LNCAP (cell line): ENCODE results near the gene IPO4.

ENCODE experiments used
- TF ChIP-seq, protein P1 (sequence below): fragments of 450-650 bp; IDR thresholded peaks from 2 replicates; pipeline ENCODE4 v1.5.1; 2017; ENCODE audit warnings: mild to moderate bottlenecking

Gene IPO4

DNA sequence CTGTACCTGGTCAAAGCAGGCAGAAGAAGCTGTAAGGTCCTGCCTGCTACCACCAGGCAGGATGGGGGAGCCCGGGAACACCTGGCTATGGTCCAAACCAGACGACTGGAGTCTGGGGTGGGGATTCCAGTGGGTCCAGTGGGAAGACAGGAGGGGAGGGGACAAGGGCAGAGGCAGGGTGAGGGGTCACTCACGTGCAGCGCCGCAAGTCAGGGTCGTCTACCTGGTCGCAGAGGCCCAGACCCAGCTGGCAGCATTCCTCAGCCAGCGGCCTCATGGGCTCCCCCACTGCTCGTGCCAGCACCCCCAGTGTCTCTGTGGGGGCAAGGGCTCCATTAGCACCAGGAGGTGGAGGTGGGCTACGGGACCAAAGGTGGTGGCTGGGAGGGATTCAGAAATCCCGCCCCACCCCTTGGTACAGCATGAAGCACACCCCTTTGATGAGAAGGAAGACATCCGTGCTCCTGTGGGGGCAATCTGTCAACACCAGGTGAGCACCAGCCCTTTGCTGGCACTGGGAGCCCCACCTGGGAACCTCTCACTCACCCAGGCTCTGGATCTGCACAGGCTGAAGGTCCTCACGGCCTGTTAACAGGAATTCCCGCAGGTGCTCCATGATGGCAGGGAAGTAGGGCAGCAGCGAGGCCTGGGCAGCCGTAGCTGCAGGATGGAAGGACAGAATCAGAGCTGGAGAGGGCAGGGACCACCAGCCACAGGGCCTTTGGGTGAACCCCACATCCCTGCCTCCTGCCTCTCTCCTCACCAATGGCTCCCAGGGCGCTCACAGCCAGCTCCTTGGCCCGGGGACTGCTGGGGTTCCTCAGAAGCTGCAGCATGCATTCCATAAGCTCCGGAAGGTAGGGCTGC, 4.3 kb downstream of the IPO4 start:
- TF ChIP-seq, protein P1, sequence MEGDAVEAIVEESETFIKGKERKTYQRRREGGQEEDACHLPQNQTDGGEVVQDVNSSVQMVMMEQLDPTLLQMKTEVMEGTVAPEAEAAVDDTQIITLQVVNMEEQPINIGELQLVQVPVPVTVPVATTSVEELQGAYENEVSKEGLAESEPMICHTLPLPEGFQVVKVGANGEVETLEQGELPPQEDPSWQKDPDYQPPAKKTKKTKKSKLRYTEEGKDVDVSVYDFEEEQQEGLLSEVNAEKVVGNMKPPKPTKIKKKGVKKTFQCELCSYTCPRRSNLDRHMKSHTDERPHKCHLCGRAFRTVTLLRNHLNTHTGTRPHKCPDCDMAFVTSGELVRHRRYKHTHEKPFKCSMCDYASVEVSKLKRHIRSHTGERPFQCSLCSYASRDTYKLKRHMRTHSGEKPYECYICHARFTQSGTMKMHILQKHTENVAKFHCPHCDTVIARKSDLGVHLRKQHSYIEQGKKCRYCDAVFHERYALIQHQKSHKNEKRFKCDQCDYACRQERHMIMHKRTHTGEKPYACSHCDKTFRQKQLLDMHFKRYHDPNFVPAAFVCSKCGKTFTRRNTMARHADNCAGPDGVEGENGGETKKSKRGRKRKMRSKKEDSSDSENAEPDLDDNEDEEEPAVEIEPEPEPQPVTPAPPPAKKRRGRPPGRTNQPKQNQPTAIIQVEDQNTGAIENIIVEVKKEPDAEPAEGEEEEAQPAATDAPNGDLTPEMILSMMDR: no peak

DNA sequence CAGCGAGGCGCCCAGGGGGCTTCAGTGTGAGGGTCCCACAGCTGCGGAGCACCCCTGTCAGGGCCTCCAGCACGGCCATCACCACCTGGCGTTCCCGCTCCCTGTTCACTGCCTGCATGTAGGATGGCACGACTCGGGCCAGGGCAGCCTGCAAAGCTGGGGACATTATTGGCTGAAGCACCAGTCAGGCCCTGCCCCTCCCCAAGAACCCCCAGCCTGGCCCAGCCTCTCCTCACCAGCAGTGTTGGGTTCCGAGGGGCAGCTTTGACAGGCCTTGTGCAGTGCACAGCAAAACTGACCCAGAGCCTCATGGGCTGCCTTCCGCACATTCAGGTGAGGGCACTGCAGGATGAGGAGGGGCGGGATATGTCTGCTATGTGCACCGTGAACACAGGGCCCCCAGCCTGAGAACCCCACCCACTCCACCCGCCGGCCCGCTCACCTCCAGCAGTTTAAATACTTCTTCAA, 5.6 kb downstream of the IPO4 start:
- TF ChIP-seq, protein P1: no peak

DNA sequence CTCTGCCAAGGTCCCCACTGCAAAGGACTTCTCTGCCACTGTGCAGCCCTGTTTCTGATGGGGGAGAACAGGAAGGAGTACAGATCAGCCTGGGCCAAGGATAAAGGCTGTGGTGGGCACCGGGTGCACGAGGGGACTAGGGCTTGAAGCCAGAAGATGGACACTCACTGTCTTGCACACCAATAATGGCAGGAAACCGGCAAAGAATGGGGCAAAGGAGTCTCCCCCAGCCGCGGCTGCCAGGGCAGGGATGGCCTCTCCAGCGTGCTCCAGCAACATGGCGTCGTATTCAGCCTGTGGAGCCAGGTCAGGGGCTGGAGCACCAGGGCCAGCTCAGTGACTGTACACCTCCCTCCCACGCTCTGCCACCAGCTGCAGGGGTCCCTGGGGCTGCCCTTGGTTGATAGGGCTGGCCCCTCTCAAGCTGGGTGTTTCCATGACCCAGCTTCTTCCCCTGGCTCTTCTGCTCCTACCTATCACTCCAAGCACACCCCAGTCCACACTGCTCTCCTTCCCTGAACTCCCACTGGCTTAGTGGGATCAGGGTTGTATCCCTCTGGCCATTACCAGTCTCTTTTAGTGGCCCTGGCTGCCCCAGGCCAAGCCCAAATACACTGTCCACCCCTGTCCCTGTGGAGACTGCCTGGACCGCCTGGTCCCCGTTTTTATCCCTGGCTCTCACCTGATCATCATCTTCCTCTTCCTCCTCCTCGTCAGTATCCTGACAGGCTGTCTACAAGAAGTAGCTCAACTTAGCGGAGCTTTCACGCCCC, 6.3 kb downstream of the IPO4 start:
- TF ChIP-seq, protein P1: no peak

DNA sequence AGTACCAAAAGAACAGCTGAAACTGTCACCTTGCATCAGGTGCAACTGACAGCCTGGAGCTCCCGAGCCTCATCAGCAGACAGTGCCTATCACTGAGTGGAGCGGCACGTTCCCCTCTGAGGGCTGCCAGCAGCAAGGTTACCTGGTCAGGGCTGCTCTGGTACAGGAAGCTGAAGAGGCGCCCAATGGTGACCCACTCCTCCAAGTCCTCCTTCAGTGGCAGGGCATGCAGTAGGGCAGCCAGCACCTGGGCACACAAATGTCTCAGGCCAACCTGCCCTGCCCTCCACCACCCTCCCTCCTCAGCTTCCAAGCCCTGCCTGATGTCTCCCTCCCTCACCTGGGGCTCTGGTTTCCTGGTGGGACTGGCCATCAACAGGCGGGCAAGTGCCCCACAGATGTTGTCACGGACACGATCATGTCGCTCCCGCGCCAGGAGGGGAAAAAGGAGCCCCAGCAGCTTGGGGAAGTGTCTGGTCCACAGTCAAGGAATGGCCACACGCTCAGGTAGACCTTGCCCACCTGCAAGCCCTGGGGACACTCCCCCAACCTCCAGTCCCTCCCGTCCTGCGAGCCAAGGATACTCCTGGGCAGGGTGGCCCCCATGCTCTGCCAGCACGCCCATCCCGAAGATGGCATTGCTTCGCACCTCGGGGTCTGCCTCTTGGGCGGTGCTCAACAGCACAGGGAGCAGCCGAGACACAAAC, 7.1 kb downstream of the IPO4 start:
- TF ChIP-seq, protein P1: no peak

DNA sequence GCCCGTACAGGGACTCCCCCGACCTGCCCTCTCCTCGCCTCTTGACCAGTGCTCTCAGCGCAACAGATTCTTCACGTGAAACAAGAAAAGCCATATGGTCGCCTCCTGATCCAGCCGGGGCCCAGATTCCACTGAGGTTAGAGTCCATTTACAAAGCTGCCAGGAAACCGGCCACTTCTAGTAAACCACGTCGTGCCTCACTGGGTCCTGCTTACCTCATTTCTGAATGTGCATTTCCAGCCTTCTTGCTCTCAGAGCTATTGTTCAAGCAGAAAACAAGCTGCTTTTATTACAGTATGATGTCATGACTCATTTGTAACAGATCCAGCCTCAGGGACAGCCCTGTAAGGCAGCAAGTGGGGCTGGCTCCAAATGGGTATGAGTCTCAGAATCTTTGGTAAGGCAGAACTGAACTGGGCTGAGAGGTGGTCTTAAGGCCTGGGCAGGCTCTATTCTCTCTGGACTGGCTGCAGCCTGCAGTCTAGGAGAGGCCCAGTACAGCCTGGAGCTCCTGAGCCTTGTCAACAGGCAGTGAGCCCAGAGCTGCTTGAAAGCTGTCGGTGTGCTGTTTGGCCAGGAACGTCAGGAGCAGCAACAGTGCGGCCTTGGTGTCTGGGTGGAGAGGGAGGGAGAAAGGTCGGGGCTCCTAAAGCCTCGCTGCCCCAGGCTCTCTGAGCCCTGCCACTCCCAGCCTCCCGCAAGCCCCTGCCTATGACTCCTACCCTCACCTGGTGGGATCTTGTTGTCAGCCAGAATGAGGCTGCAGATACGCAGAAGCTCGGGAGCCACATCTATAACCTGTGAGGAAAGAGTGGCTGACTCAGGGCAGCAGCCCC, 8.4 kb downstream of the IPO4 start:
- TF ChIP-seq, protein P1: no peak

DNA sequence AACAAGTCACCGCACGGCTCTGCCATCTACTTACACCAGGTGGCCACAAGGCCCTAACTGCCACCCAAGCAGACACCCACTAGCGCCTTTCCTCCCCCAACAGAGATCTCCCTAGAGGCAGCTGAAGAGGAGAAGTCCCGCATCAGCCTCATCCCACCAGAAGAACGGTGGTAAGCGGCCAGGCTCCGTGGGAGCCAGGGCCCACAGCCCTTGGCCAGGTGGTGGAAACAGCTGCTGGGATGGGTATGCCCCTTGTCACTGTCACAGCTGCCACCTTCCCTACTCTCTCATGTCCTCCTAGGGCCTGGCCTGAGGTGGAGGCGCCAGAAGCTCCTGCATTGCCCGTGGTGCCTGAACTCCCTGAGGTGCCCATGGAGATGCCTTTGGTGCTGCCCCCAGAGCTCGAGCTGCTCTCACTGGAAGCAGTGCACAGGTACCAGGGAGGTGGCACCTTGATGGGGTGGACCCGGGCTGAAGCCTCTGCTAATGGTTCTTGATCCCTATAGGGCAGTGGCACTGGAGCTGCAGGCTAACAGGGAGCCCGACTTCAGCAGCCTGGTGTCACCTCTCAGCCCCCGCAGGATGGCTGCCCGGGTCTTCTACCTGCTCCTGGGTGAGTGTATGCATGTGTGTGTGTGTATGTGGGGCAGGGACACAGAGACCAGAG, 9.2 kb downstream of the IPO4 start:
- TF ChIP-seq, protein P1: no peak
